GM12878 (cell line): ENCODE results near the gene MOB2. TPM values are rescaled to one million over a fixed set of nuclear protein-coding genes. Genes with fewer than 3 reads are reported as not detected.

Experiments used
- ATAC-seq: fragments of 200-7000 bp; cut with Tn5 transposase; 3 replicates; pipeline ENCODE4 v1.9.1; 2020; ENCODE audit warnings: mild to moderate bottlenecking, moderate library complexity
- BruUV-seq: library from RNA; stranded (reverse); fragments of 400-500 nt; replicated peaks from 2 replicates; lab custom pipeline; 2021; lab: Mats Ljungman, UMichigan
- CTCF ChIA-PET: fragments of 300-600 bp; sonication (Branson Sonifier 250); formaldehyde crosslinking; extraction: SDS; loops from one replicate; lab custom pipeline; 2021; ENCODE audit warnings: inconsistent platforms; lab: Yijun Ruan, JAX
- POLR2A ChIA-PET: fragments of 350-600 bp; formaldehyde crosslinking; extraction: SDS; loops from one replicate; lab custom pipeline; 2021; ENCODE audit warnings: inconsistent platforms; lab: Charles Lee
- RAD21 ChIA-PET: fragments of 300-600 bp; sonication (Branson Sonifier 250); formaldehyde crosslinking; loops from one replicate; lab custom pipeline; 2023; ENCODE audit warnings: antibody characterized with exemption; ENCODE audit not compliant: unreplicated experiment; lab: Charles Lee
- SMC1A ChIA-PET: fragments of 300-600 bp; sonication (Branson Sonifier 250); formaldehyde crosslinking; loops from one replicate; lab custom pipeline; 2023; ENCODE audit not compliant: unreplicated experiment, uncharacterized antibody; lab: Charles Lee
- DNase-seq: peaks from one replicate; pipeline ENCODE4 v3.0.0-alpha.2; 2011; ENCODE audit warnings: low read depth, low spot score
- FAIRE-seq: peaks from 3 replicates; lab custom pipeline; 2011; peaks lifted over from hg19 to GRCh38; lab: Jason Lieb, UNC
- H2AFZ ChIP-seq: 2 replicates; pipeline ENCODE4 v1.6.0; 2011; ENCODE audit warnings: low read depth, low read length, control low read depth; ENCODE audit not compliant: control insufficient read depth
- H3K27ac ChIP-seq: 2 replicates; pipeline ENCODE4 v1.5.1; 2011; ENCODE audit warnings: control low read depth; ENCODE audit not compliant: control insufficient read depth, insufficient read depth
- H3K27me3 ChIP-seq, 2 experiments: replicated peaks in 1 of 2; 2 replicates each; pipeline versions ENCODE4 v1.6.0 to v1.6.1; 2011; ENCODE audit warnings: low read length in 1 of 2; ENCODE audit not compliant: control insufficient read depth in 2 of 2, insufficient read depth in 2 of 2
- H3K36me3 ChIP-seq, 2 experiments: 2 replicates each; pipeline ENCODE4 v1.5.1; 2011; ENCODE audit warnings: low read length in 1 of 2; ENCODE audit not compliant: control insufficient read depth in 2 of 2, insufficient read depth in 2 of 2
- H3K4me1 ChIP-seq: 2 replicates; pipeline ENCODE4 v1.6.1; 2011; ENCODE audit warnings: mild to moderate bottlenecking, low read length, moderate library complexity, mixed read lengths; ENCODE audit not compliant: control insufficient read depth, insufficient read depth
- H3K4me2 ChIP-seq: 2 replicates; pipeline ENCODE4 v1.6.0; 2011; ENCODE audit warnings: control low read depth; ENCODE audit not compliant: control insufficient read depth, insufficient read depth
- H3K4me3 ChIP-seq: fragments of 200-600 bp; sonication (generic); 2 replicates; pipeline ENCODE4 v1.5.1; 2016
- H3K79me2 ChIP-seq: 2 replicates; pipeline ENCODE4 v1.6.0; 2011; ENCODE audit warnings: low read length; ENCODE audit not compliant: control insufficient read depth, insufficient read depth
- H3K9ac ChIP-seq: 2 replicates; pipeline ENCODE4 v1.8.0; 2011; ENCODE audit warnings: low read length, control low read depth, mixed read lengths; ENCODE audit not compliant: control insufficient read depth, insufficient read depth
- H3K9me3 ChIP-seq: replicated peaks from 3 replicates; pipeline ENCODE4 v1.5.1; 2011; ENCODE audit warnings: mild to moderate bottlenecking, low read length; ENCODE audit not compliant: control insufficient read depth, insufficient read depth
- H4K20me1 ChIP-seq: 2 replicates; pipeline ENCODE4 v1.6.0; 2011; ENCODE audit not compliant: control insufficient read depth, insufficient read depth
- ATF7 ChIP-seq: fragments of 450-650 bp; IDR thresholded peaks from 2 replicates; pipeline ENCODE4 v1.6.1; 2016; ENCODE audit warnings: low read depth, mild to moderate bottlenecking
- CTCF ChIP-seq, 3 experiments: IDR thresholded peaks in 2 of 3; conservative IDR thresholded peaks in 1 of 3; 2 replicates each; pipeline ENCODE4 v1.5.1; 2011; ENCODE audit warnings: low read depth in 3 of 3, low read length in 3 of 3, mild to moderate bottlenecking in 3 of 3, control low read depth in 2 of 3, moderate library complexity in 2 of 3, inconsistent platforms in 1 of 3, mixed read lengths in 1 of 3; ENCODE audit not compliant: control insufficient read depth in 2 of 3, insufficient read depth in 1 of 3; ENCODE audit errors: extremely low read depth in 1 of 3
- E2F4 ChIP-seq: IDR thresholded peaks from 2 replicates; pipeline ENCODE4 v1.6.1; 2012; ENCODE audit warnings: low read depth, low read length, improper control_type of control experiment
- EGR1 ChIP-seq, 2 experiments: IDR thresholded peaks; 1 replicate in 1 of 2; 2 replicates in 1 of 2; pipeline ENCODE4 v1.6.1; 2011 to 2012; ENCODE audit warnings: low read depth in 2 of 2, low read length in 2 of 2, borderline replicate concordance in 1 of 2, mild to moderate bottlenecking in 1 of 2, moderate library complexity in 1 of 2
- EP300 ChIP-seq, 2 experiments: fragments of 150-350 bp in 1 of 2; IDR thresholded peaks; 2 replicates each; pipeline ENCODE4 v1.6.1; 2011 to 2012; ENCODE audit warnings: low read depth in 2 of 2, low read length in 2 of 2, borderline replicate concordance in 1 of 2, improper control_type of control experiment in 1 of 2, inconsistent platforms in 1 of 2; ENCODE audit not compliant: control insufficient read depth in 1 of 2
- EZH2 ChIP-seq: IDR thresholded peaks from 2 replicates; pipeline ENCODE4 v1.6.1; 2012; ENCODE audit warnings: low read depth, mild to moderate bottlenecking, control low read depth, inconsistent platforms, low read length, borderline replicate concordance; ENCODE audit not compliant: control insufficient read depth
- HSF1 ChIP-seq: fragments of 150-350 bp; IDR thresholded peaks from 2 replicates; pipeline ENCODE4 v1.6.1; 2014; ENCODE audit warnings: mild to moderate bottlenecking, low read depth, low read length
- MTA3 ChIP-seq: IDR thresholded peaks from 2 replicates; pipeline ENCODE4 v1.6.1; 2012; ENCODE audit warnings: low read length, inconsistent platforms, borderline replicate concordance
- NR2C2 ChIP-seq: IDR thresholded peaks from 2 replicates; pipeline ENCODE4 v1.6.1; 2011; ENCODE audit warnings: borderline replicate concordance, low read depth; ENCODE audit not compliant: control insufficient read depth, insufficient read length
- RELA ChIP-seq: fragments of 450-650 bp; IDR thresholded peaks from 2 replicates; pipeline ENCODE4 v1.8.0; 2014; ENCODE audit warnings: borderline replicate concordance; ENCODE audit not compliant: partially characterized antibody
- SMARCA5 ChIP-seq: fragments of 450-650 bp; IDR thresholded peaks from 2 replicates; pipeline ENCODE4 v1.6.1; 2017; ENCODE audit warnings: mild to moderate bottlenecking
- TARDBP ChIP-seq: IDR thresholded peaks from 2 replicates; pipeline ENCODE4 v1.6.1; 2016; ENCODE audit warnings: borderline replicate concordance
- TCF12 ChIP-seq: IDR thresholded peaks from 2 replicates; pipeline ENCODE4 v1.6.1; 2011; ENCODE audit warnings: low read depth, mild to moderate bottlenecking, low read length
- ZBTB11 ChIP-seq: fragments of 450-650 bp; formaldehyde crosslinking; IDR thresholded peaks from 2 replicates; pipeline ENCODE4 v1.5.0; 2022; ENCODE audit warnings: mild to moderate bottlenecking, missing genetic modification characterization
- ZNF24 ChIP-seq: fragments of 450-650 bp; IDR thresholded peaks from 2 replicates; pipeline ENCODE4 v1.6.1; 2017; ENCODE audit warnings: antibody characterized with exemption, mild to moderate bottlenecking
- WGBS: methylation state at CpG from one replicate; pipeline ENCODE4 v1.1.6; 2016; ENCODE audit warnings: low lambda C conversion rate; ENCODE audit not compliant: insufficient replicate concordance, insufficient coverage; ENCODE audit errors: missing lambda C conversion rate; 5-methylcytosine and 5-hydroxymethylcytosine counted together
- in situ Hi-C: fragments of 300-500 bp; cut with MboI; formaldehyde crosslinking; loops from 9 replicates; pipeline ENCODE4 v1.14.3; 2018; ENCODE audit warnings: mixed read lengths
- intact Hi-C: fragments of 100-400 bp; cut with micrococcal nuclease; formaldehyde crosslinking; loops from one replicate; pipeline ENCODE4 v1.14.2; 2022; ENCODE audit not compliant: unreplicated experiment
- polyA plus RNA-seq, 11 experiments: library from polyadenylated mRNA; depleted of rRNA in 4 of 11; unstranded in 6 of 11; stranded (reverse) in 5 of 11; fragments of >200 nt; fragmentation: Nextera tagmentation in 4 of 11; fragmentation: Illumina TruSeq in 1 of 11; extraction: Ambion mirVana in 4 of 11; extraction: Trizol in 1 of 11; gene quantifications; 1 replicate in 1 of 11; 2 replicates in 10 of 11; pipeline versions ENCODE4 v1.2.1 to v1.2.3, GENCODE V29; 2011 to 2016; ENCODE audit warnings: inconsistent platforms in 2 of 11, missing spikeins in 2 of 11, low read depth in 1 of 11
- total RNA-seq, 4 experiments: library from RNA; depleted of rRNA in 3 of 4; stranded (reverse); fragments of >200 nt in 3 of 4; fragmentation: Illumina TruSeq in 1 of 4; extraction: Trizol in 1 of 4; gene quantifications; 2 replicates each; pipeline versions ENCODE4 v1.2.1 to v1.2.3, GENCODE V29; 2013 to 2021

The MOB2 gene
- total and polyA plus RNA-seq, 10 of the 15 experiments (the other 5 are each of a cell fraction or from before 2014, with no cell fraction given), result 0.10 to 34.6 (median 15.5) TPM

GRCh38 chr11:1466784-1467183 is 19.8 kb downstream of the MOB2 start:
- no peak overlapping the region for H3K27ac ChIP-seq
- no peaks in the 10 kb centered on the region for H3K79me2 ChIP-seq
- no peak overlapping the region for H3K4me3 ChIP-seq
- H3K27me3 ChIP-seq, result no peaks in the 10 kb centered on the region
- CTCF ChIA-PET, result no interaction called here
- no peak for FAIRE-seq
- H3K9me3 ChIP-seq, result no peaks in the 10 kb centered on the region; the same call in 2 of the 3 replicates
- POLR2A ChIA-PET, result no interaction called here
- ATAC-seq, result no peak
- SMC1A ChIA-PET, result interaction anchor here (0.8 to 1.2 kb wide), 2 partner anchors 14 to 108 kb away, joined by 3 read pairs; no protein-coding TSS in a partner anchor
- H3K36me3 ChIP-seq, result peaks cover 0 to 3% of the 10 kb centered on the region in 2 experiments; a peak in 2 of 4 replicates
- H2AFZ ChIP-seq, result no peak overlapping the region
- no peaks in the 10 kb centered on the region for H3K4me1 ChIP-seq
- no peak for DNase-seq
- BruUV-seq, result TSS peak; percentile 34
- WGBS, result 94% methylated on average over 16 of the region's 16 CpGs
- in situ Hi-C loops (no loop called here), intact Hi-C loops (no loop called here)
- no peaks in the 10 kb centered on the region for H4K20me1 ChIP-seq
- no peak overlapping the region for H3K4me2 ChIP-seq
- H3K9ac ChIP-seq, result no peak overlapping the region
- RAD21 ChIA-PET, result no interaction called here
- TF ChIP-seq CTCF (IDR thresholded peaks at IDR 0.05 in 2 of 3, conservative IDR thresholded peaks at IDR 0.05 in 1 of 3; ENCODE audit: control insufficient read depth in 2 of 3, extremely low read depth in 1 of 3, insufficient read depth in 1 of 3, low read depth in 3 of 3, low read length in 3 of 3), result no peak
- no peak for TF ChIP-seq MTA3
- TF ChIP-seq E2F4, result no peak
- no peak for TF ChIP-seq HSF1
- TF ChIP-seq ATF7, result no peak
- TF ChIP-seq ZBTB11 (CRISPR knock-in tag), result no peak
- TF ChIP-seq RELA, result no peak
- TF ChIP-seq NR2C2, result no peak
- TF ChIP-seq ZNF24, result no peak
- TF ChIP-seq EGR1 (IDR thresholded peaks at IDR 0.05; ENCODE audit: borderline replicate concordance in 1 of 2, low read depth in 2 of 2, low read length in 2 of 2), result no peak
- TF ChIP-seq SMARCA5, result no peak
- no peak for TF ChIP-seq EP300 (IDR thresholded peaks at IDR 0.05; ENCODE audit: borderline replicate concordance in 1 of 2, control insufficient read depth in 1 of 2, low read depth in 2 of 2, low read length in 2 of 2)
- TF ChIP-seq EZH2, result no peak
- no peak for TF ChIP-seq TARDBP
- no peak for TF ChIP-seq TCF12
